GM23338 (cell line): Measurements from ENCODE around the gene TMEM213. TPM values are rescaled to one million over a fixed set of nuclear protein-coding genes. Genes with fewer than 3 reads are reported as not detected.

Experiments
- ATAC-seq: fragments of 200-7000 bp; cut with Tn5 transposase; 3 replicates; pipeline ENCODE4 v1.9.1; 2020
- DNase-seq: peaks from one replicate; pipeline ENCODE4 v3.0.0-alpha.2; 2015; ENCODE audit warnings: low spot score
- H2AFZ ChIP-seq: fragments of 200-600 bp; sonication (generic); 2 replicates; pipeline ENCODE4 v1.8.0; 2016; ENCODE audit warnings: antibody characterized with exemption, mild to moderate bottlenecking, moderate library complexity
- H3F3A ChIP-seq: fragments of 200-600 bp; sonication (generic); replicated peaks from 2 replicates; pipeline ENCODE4 v1.8.0; 2017; ENCODE audit warnings: antibody characterized with exemption, mixed run types, low read depth
- H3K27ac ChIP-seq: fragments of 200-600 bp; sonication (generic); 2 replicates; pipeline ENCODE4 v1.6.1; 2016; ENCODE audit warnings: low read depth
- H3K27me3 ChIP-seq: fragments of 200-600 bp; sonication (generic); 2 replicates; pipeline ENCODE4 v1.8.0; 2016; ENCODE audit warnings: mild to moderate bottlenecking, mixed run types, moderate library complexity; ENCODE audit not compliant: insufficient read depth
- H3K36me3 ChIP-seq: fragments of 200-600 bp; sonication (generic); 2 replicates; pipeline ENCODE4 v1.8.0; 2016; ENCODE audit warnings: mild to moderate bottlenecking; ENCODE audit not compliant: insufficient read depth
- H3K4me1 ChIP-seq: fragments of 200-600 bp; sonication (generic); 2 replicates; pipeline ENCODE4 v1.8.0; 2016; ENCODE audit warnings: mild to moderate bottlenecking, moderate library complexity; ENCODE audit not compliant: insufficient read depth
- H3K4me2 ChIP-seq: fragments of 200-600 bp; sonication (generic); 2 replicates; pipeline ENCODE4 v1.7.1; 2017; ENCODE audit warnings: mixed run types
- H3K4me3 ChIP-seq: fragments of 200-600 bp; sonication (generic); 2 replicates; pipeline ENCODE4 v1.6.1; 2016; ENCODE audit warnings: mixed run types
- H3K79me2 ChIP-seq: fragments of 200-600 bp; sonication (generic); replicated peaks from 2 replicates; pipeline ENCODE4 v1.8.0; 2017; ENCODE audit warnings: mild to moderate bottlenecking; ENCODE audit not compliant: insufficient read depth
- H3K9me2 ChIP-seq: fragments of 200-600 bp; sonication (generic); 2 replicates; pipeline ENCODE4 v1.8.0; 2017; ENCODE audit not compliant: insufficient read depth
- H4K20me1 ChIP-seq: fragments of 200-600 bp; sonication (generic); replicated peaks from 2 replicates; pipeline ENCODE4 v1.8.0; 2017; ENCODE audit warnings: mild to moderate bottlenecking; ENCODE audit not compliant: insufficient read depth
- H3K27ac Mint-ChIP-seq: 2 replicates; pipeline ENCODE4 v1.8.0; 2020; ENCODE audit warnings: inconsistent platforms, mild to moderate bottlenecking, moderate library complexity, mixed read lengths
- H3K27me3 Mint-ChIP-seq: 3 replicates; pipeline ENCODE4 v1.8.0; 2022; ENCODE audit warnings: low read depth, mild to moderate bottlenecking, moderate library complexity, mixed read lengths, inconsistent platforms; ENCODE audit not compliant: insufficient read depth, poor library complexity
- H3K36me3 Mint-ChIP-seq: 3 replicates; pipeline ENCODE4 v1.8.0; 2021; ENCODE audit warnings: low read depth, mild to moderate bottlenecking, inconsistent platforms, moderate library complexity, mixed read lengths
- H3K4me1 Mint-ChIP-seq: 3 replicates; pipeline ENCODE4 v1.8.0; 2020; ENCODE audit warnings: mild to moderate bottlenecking, inconsistent platforms, mixed read lengths
- H3K4me3 Mint-ChIP-seq: 3 replicates; pipeline ENCODE4 v1.8.0; 2021; ENCODE audit warnings: moderate library complexity, mild to moderate bottlenecking, inconsistent platforms, mixed read lengths
- H3K9me3 Mint-ChIP-seq: 3 replicates; pipeline ENCODE4 v1.8.0; 2020; ENCODE audit warnings: moderate library complexity, mild to moderate bottlenecking, inconsistent platforms, mixed read lengths
- CREB1 ChIP-seq: fragments of 250-450 bp; sonication (Bioruptor Pico); IDR thresholded peaks from 2 replicates; pipeline ENCODE4 v1.5.0; 2020; ENCODE audit warnings: low read depth, mild to moderate bottlenecking, moderate library complexity
- EZH2 ChIP-seq: fragments of 200-600 bp; sonication (generic); IDR thresholded peaks from one replicate; pipeline ENCODE4 v1.8.0; 2017; ENCODE audit warnings: antibody characterized with exemption, mild to moderate bottlenecking, low read depth; ENCODE audit not compliant: unreplicated experiment
- EZH2phosphoT487 ChIP-seq: fragments of 200-600 bp; sonication (generic); IDR thresholded peaks from one replicate; pipeline ENCODE4 v1.8.1; 2018; ENCODE audit warnings: antibody characterized with exemption; ENCODE audit not compliant: unreplicated experiment
- JUNB ChIP-seq: IDR thresholded peaks from one replicate; pipeline ENCODE4 v1.6.1; 2016; ENCODE audit warnings: antibody characterized with exemption; ENCODE audit not compliant: unreplicated experiment
- NANOG ChIP-seq: IDR thresholded peaks from 2 replicates; pipeline ENCODE4 v1.6.1; 2016; ENCODE audit warnings: antibody characterized with exemption, borderline replicate concordance
- POLR2AphosphoS5 ChIP-seq: IDR thresholded peaks from 2 replicates; pipeline ENCODE4 v1.6.1; 2016; ENCODE audit warnings: antibody characterized with exemption, low read depth
- STAT1 ChIP-seq: IDR thresholded peaks from one replicate; pipeline ENCODE4 v1.6.1; 2016; ENCODE audit warnings: antibody characterized with exemption; ENCODE audit not compliant: unreplicated experiment
- ZNF114 ChIP-seq: fragments of 250-450 bp; sonication (Bioruptor Pico); IDR thresholded peaks from 2 replicates; pipeline ENCODE4 v1.5.0; 2020; ENCODE audit warnings: mild to moderate bottlenecking, moderate library complexity
- ZNF331 ChIP-seq: fragments of 250-450 bp; sonication (Bioruptor Pico); IDR thresholded peaks from 2 replicates; pipeline ENCODE4 v1.5.0; 2020; ENCODE audit warnings: low read depth, mild to moderate bottlenecking, moderate library complexity
- polyA plus RNA-seq: library from polyadenylated mRNA; unstranded; fragments of >200 nt; fragmentation: Nextera tagmentation; extraction: Ambion mirVana; gene quantifications from 2 replicates; pipeline ENCODE4 v1.2.1, GENCODE V29; 2016
- total RNA-seq: library from RNA; depleted of rRNA; stranded (reverse); fragments of >200 nt; shearing (Covaris generic); gene quantifications from 2 replicates; pipeline ENCODE4 v1.2.3, GENCODE V29; 2014
- TF ChIP-seq, protein P1 (sequence below): IDR thresholded peaks from 2 replicates; pipeline ENCODE4 v1.6.1; 2016; ENCODE audit warnings: antibody characterized with exemption
- TF ChIP-seq, protein P2 (sequence below): IDR thresholded peaks from one replicate; pipeline ENCODE4 v1.6.1; 2018; ENCODE audit warnings: antibody characterized with exemption; ENCODE audit not compliant: unreplicated experiment
- TF ChIP-seq, protein P3 (sequence below): fragments of 250-450 bp; sonication (Bioruptor Pico); IDR thresholded peaks from 2 replicates; pipeline ENCODE4 v1.5.0; 2020; ENCODE audit warnings: mild to moderate bottlenecking, moderate library complexity
- TF ChIP-seq, protein P4 (sequence below), 2 experiments: fragments of 200-600 bp in 1 of 2; sonication (generic) in 1 of 2; conservative IDR thresholded peaks; 2 replicates each; pipeline versions ENCODE4 v1.5.1 to v1.6.1; 2016 to 2017; ENCODE audit warnings: antibody characterized with exemption in 2 of 2, low read depth in 2 of 2, mild to moderate bottlenecking in 2 of 2, moderate library complexity in 1 of 2

TMEM213 gene
- total and polyA plus RNA-seq, 2 experiments from 2014 or later, result 0.89 TPM; not detected in 1

DNA sequence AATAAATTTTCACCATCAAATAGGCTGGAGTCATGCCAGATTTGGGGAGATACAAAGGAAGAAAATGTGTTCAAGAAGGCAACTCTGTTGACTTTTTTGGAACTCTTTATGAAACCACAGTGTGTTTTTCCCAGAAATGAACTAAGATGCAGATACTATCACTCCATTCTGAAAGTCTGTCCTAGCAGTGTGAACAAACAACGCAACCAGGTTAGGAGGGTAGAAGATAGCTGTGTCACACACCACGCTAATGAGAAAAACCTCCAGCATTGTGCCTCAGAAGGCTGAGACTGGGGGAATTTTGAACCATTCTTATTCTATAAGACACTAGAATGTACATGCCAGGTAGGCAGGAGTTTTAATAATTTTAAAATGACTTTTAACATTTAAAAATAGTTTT, 16.2 kb downstream of the TMEM213 start (continued):
- TF ChIP-seq EZH2, result no peak
- TF ChIP-seq EZH2phosphoT487, result no peak

DNA sequence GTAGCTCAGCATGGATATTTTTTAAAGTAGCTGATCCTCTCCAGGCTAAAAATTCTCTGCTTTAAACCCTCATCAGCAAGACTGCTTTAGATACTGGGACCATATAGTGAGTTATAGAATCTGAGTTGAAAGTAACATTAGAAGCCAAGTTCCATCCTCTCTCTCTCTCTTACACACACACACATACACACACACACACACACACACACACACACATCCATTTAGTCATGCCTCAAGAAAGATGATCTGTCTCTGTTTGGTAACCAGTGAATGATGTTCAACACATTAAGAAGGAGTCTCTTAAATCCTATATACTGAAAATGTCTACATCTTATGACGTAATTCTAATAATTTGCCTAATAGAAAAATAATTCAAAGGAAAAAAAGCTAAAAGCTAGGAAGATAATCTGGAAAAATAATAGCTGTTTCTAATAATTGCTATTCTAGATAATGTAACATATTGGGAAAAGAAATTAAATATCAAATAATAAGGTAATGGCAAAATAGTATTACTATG, 17.1 kb downstream of the TMEM213 start:
- Histone ChIP-seq H3K4me3 (no peak overlapping the region), H3F3A (no peaks in the 10 kb centered on the region), H2AFZ (no peak overlapping the region), H3K4me2 (no peak overlapping the region), H3K27ac (no peak overlapping the region), H3K79me2 (no peaks in the 10 kb centered on the region), H3K4me1 (no peaks in the 10 kb centered on the region), H4K20me1 (no peaks in the 10 kb centered on the region), H3K9me2 (0 out of 2 replicates have a peak, but pooled peaks cover 3% of the 10 kb centered on the region), H3K27me3 (no peaks in the 10 kb centered on the region), H3K36me3 (no peaks in the 10 kb centered on the region)
- Mint-ChIP-seq H3K4me3 (no peak overlapping the region), H3K27ac (no peak overlapping the region), H3K9me3 (no peaks in the 10 kb centered on the region), H3K4me1 (no peaks in the 10 kb centered on the region), H3K36me3 (no peaks in the 10 kb centered on the region), H3K27me3 (no peaks in the 10 kb centered on the region)
- ATAC-seq (no peak), DNase-seq (no peak)
- no peak for TF ChIP-seq ZNF114
- TF ChIP-seq CREB1 (CRISPR knock-in tag), result no peak
- TF ChIP-seq, protein P1, sequence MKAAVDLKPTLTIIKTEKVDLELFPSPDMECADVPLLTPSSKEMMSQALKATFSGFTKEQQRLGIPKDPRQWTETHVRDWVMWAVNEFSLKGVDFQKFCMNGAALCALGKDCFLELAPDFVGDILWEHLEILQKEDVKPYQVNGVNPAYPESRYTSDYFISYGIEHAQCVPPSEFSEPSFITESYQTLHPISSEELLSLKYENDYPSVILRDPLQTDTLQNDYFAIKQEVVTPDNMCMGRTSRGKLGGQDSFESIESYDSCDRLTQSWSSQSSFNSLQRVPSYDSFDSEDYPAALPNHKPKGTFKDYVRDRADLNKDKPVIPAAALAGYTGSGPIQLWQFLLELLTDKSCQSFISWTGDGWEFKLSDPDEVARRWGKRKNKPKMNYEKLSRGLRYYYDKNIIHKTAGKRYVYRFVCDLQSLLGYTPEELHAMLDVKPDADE, result no peak
- no peak for TF ChIP-seq POLR2AphosphoS5
- TF ChIP-seq EZH2, result no peak
- TF ChIP-seq, protein P2, sequence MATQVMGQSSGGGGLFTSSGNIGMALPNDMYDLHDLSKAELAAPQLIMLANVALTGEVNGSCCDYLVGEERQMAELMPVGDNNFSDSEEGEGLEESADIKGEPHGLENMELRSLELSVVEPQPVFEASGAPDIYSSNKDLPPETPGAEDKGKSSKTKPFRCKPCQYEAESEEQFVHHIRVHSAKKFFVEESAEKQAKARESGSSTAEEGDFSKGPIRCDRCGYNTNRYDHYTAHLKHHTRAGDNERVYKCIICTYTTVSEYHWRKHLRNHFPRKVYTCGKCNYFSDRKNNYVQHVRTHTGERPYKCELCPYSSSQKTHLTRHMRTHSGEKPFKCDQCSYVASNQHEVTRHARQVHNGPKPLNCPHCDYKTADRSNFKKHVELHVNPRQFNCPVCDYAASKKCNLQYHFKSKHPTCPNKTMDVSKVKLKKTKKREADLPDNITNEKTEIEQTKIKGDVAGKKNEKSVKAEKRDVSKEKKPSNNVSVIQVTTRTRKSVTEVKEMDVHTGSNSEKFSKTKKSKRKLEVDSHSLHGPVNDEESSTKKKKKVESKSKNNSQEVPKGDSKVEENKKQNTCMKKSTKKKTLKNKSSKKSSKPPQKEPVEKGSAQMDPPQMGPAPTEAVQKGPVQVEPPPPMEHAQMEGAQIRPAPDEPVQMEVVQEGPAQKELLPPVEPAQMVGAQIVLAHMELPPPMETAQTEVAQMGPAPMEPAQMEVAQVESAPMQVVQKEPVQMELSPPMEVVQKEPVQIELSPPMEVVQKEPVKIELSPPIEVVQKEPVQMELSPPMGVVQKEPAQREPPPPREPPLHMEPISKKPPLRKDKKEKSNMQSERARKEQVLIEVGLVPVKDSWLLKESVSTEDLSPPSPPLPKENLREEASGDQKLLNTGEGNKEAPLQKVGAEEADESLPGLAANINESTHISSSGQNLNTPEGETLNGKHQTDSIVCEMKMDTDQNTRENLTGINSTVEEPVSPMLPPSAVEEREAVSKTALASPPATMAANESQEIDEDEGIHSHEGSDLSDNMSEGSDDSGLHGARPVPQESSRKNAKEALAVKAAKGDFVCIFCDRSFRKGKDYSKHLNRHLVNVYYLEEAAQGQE, result no peak
- no peak for TF ChIP-seq NANOG
- TF ChIP-seq, protein P3, sequence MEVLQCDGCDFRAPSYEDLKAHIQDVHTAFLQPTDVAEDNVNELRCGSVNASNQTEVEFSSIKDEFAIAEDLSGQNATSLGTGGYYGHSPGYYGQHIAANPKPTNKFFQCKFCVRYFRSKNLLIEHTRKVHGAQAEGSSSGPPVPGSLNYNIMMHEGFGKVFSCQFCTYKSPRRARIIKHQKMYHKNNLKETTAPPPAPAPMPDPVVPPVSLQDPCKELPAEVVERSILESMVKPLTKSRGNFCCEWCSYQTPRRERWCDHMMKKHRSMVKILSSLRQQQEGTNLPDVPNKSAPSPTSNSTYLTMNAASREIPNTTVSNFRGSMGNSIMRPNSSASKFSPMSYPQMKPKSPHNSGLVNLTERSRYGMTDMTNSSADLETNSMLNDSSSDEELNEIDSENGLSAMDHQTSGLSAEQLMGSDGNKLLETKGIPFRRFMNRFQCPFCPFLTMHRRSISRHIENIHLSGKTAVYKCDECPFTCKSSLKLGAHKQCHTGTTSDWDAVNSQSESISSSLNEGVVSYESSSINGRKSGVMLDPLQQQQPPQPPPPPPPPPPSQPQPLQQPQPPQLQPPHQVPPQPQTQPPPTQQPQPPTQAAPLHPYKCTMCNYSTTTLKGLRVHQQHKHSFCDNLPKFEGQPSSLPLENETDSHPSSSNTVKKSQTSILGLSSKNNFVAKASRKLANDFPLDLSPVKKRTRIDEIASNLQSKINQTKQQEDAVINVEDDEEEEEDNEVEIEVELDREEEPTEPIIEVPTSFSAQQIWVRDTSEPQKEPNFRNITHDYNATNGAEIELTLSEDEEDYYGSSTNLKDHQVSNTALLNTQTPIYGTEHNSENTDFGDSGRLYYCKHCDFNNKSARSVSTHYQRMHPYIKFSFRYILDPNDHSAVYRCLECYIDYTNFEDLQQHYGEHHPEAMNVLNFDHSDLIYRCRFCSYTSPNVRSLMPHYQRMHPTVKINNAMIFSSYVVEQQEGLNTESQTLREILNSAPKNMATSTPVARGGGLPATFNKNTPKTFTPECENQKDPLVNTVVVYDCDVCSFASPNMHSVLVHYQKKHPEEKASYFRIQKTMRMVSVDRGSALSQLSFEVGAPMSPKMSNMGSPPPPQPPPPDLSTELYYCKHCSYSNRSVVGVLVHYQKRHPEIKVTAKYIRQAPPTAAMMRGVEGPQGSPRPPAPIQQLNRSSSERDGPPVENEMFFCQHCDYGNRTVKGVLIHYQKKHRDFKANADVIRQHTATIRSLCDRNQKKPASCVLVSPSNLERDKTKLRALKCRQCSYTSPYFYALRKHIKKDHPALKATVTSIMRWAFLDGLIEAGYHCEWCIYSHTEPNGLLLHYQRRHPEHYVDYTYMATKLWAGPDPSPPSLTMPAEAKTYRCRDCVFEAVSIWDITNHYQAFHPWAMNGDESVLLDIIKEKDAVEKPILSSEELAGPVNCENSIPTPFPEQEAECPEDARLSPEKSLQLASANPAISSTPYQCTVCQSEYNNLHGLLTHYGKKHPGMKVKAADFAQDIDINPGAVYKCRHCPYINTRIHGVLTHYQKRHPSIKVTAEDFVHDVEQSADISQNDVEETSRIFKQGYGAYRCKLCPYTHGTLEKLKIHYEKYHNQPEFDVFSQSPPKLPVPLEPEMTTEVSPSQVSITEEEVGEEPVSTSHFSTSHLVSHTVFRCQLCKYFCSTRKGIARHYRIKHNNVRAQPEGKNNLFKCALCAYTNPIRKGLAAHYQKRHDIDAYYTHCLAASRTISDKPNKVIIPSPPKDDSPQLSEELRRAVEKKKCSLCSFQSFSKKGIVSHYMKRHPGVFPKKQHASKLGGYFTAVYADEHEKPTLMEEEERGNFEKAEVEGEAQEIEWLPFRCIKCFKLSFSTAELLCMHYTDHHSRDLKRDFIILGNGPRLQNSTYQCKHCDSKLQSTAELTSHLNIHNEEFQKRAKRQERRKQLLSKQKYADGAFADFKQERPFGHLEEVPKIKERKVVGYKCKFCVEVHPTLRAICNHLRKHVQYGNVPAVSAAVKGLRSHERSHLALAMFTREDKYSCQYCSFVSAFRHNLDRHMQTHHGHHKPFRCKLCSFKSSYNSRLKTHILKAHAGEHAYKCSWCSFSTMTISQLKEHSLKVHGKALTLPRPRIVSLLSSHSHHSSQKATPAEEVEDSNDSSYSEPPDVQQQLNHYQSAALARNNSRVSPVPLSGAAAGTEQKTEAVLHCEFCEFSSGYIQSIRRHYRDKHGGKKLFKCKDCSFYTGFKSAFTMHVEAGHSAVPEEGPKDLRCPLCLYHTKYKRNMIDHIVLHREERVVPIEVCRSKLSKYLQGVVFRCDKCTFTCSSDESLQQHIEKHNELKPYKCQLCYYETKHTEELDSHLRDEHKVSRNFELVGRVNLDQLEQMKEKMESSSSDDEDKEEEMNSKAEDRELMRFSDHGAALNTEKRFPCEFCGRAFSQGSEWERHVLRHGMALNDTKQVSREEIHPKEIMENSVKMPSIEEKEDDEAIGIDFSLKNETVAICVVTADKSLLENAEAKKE (CRISPR knock-in tag), result no peak
- TF ChIP-seq JUNB, result no peak
- TF ChIP-seq ZNF331 (CRISPR knock-in tag), result no peak
- no peak for TF ChIP-seq STAT1
- TF ChIP-seq, protein P4, sequence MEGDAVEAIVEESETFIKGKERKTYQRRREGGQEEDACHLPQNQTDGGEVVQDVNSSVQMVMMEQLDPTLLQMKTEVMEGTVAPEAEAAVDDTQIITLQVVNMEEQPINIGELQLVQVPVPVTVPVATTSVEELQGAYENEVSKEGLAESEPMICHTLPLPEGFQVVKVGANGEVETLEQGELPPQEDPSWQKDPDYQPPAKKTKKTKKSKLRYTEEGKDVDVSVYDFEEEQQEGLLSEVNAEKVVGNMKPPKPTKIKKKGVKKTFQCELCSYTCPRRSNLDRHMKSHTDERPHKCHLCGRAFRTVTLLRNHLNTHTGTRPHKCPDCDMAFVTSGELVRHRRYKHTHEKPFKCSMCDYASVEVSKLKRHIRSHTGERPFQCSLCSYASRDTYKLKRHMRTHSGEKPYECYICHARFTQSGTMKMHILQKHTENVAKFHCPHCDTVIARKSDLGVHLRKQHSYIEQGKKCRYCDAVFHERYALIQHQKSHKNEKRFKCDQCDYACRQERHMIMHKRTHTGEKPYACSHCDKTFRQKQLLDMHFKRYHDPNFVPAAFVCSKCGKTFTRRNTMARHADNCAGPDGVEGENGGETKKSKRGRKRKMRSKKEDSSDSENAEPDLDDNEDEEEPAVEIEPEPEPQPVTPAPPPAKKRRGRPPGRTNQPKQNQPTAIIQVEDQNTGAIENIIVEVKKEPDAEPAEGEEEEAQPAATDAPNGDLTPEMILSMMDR (conservative IDR thresholded peaks at IDR 0.05; ENCODE audit: low read depth in 2 of 2), result no peak
